ENCODE data around the gene EN2.
A peak's percentile ranks its signal among the peaks of the same experiment; 100 is the strongest.

Gene EN2

GRCh38 chr7:155489862-155490696, 32.1 kb downstream of the EN2 start:
- Histone ChIP-seq H3K4me1 (ENCODE audit: control insufficient read depth, insufficient read depth, low read length, poor library complexity, severe bottlenecking) (peaks cover 10% of the 10 kb centered on the region), H3K4me3 (ENCODE audit: extremely low read depth, insufficient read depth, low read length, poor library complexity, severe bottlenecking) (no peak overlapping the region), H3K27ac (ENCODE audit: low read depth, low read length, severe bottlenecking) (peak overlapping the region; percentile 85), H3K36me3 (ENCODE audit: control insufficient read depth, insufficient read depth, low read length) (no peaks in the 10 kb centered on the region), H3K9me3 (ENCODE audit: control insufficient read depth, low read length) (no peaks in the 10 kb centered on the region)
- 52 to 54% methylated on average over 23 to 27 of the region's 32 CpGs for WGBS, 2 experiments (ENCODE audit: insufficient coverage in 2 of 2)

GRCh38 chr7:155490697-155491628, 33.0 kb downstream of the EN2 start:
- Histone ChIP-seq H3K4me3 (ENCODE audit: extremely low read depth, insufficient read depth, low read length, poor library complexity, severe bottlenecking) (peak overlapping the region; percentile 5), H3K4me1 (ENCODE audit: control insufficient read depth, insufficient read depth, low read length, poor library complexity, severe bottlenecking) (peaks cover 10% of the 10 kb centered on the region), H3K36me3 (ENCODE audit: control insufficient read depth, insufficient read depth, low read length) (no peaks in the 10 kb centered on the region), H3K9me3 (ENCODE audit: control insufficient read depth, low read length) (no peaks in the 10 kb centered on the region), H3K27ac (ENCODE audit: low read depth, low read length, severe bottlenecking) (peak overlapping the region; percentile 85)
- 47 to 49% methylated on average over 27 to 40 of the region's 47 CpGs for WGBS, 2 experiments (ENCODE audit: insufficient coverage in 2 of 2)

DNA sequence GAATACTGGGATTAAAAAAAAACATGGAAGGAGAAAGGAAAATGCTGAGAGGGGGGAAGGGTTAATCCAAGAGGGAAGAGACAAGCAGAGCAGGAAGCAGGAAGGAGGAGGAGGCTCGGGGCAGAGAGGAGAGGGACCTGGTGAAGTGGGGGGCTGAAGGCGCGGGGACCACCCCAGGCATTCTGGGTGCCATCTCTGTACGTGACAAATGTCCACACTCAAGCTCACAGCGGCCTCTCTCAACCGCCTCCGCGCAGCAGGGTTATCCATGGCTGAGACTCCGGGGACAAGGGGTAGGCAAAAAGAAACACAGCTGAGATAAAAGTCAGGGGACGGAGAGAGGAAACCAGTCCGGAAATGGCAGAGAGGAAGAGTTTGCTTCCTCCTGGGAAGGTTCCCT, 33.9 kb downstream of the EN2 start:
- no peaks in the 10 kb centered on the region for H3K36me3 ChIP-seq (ENCODE audit: control insufficient read depth, insufficient read depth, low read length)
- no peak overlapping the region for H3K27ac ChIP-seq (ENCODE audit: low read depth, low read length, severe bottlenecking)
- peaks cover 10% of the 10 kb centered on the region for H3K4me1 ChIP-seq (ENCODE audit: control insufficient read depth, insufficient read depth, low read length, poor library complexity, severe bottlenecking)
- H3K4me3 ChIP-seq (ENCODE audit: extremely low read depth, insufficient read depth, low read length, poor library complexity, severe bottlenecking) = no peak overlapping the region
- 63 to 74% methylated on average over 10 of the region's 11 CpGs for WGBS, 2 experiments (ENCODE audit: insufficient coverage in 2 of 2)
- no peaks in the 10 kb centered on the region for H3K9me3 ChIP-seq (ENCODE audit: control insufficient read depth, low read length)

- peaks cover 10% of the 10 kb centered on the region for H3K4me1 ChIP-seq (ENCODE audit: control insufficient read depth, insufficient read depth, low read length, poor library complexity, severe bottlenecking)
- H3K4me3 ChIP-seq (ENCODE audit: extremely low read depth, insufficient read depth, low read length, poor library complexity, severe bottlenecking) = no peak overlapping the region
- H3K9me3 ChIP-seq (ENCODE audit: control insufficient read depth, low read length) = no peaks in the 10 kb centered on the region
- H3K36me3 ChIP-seq (ENCODE audit: control insufficient read depth, insufficient read depth, low read length) = no peaks in the 10 kb centered on the region
- WGBS, 2 experiments (ENCODE audit: insufficient coverage in 2 of 2) = 92 to 94% methylated on average over 27 to 33 of the region's 33 CpGs
- H3K27ac ChIP-seq (ENCODE audit: low read depth, low read length, severe bottlenecking) = no peak overlapping the region
These were observed 36.0 kb downstream of the EN2 start for GRCh38 chr7:155493744-155494538.

- Histone ChIP-seq H3K4me3 (ENCODE audit: extremely low read depth, insufficient read depth, low read length, poor library complexity, severe bottlenecking) (no peak overlapping the region), H3K27ac (ENCODE audit: low read depth, low read length, severe bottlenecking) (no peak overlapping the region), H3K36me3 (ENCODE audit: control insufficient read depth, insufficient read depth, low read length) (no peaks in the 10 kb centered on the region), H3K4me1 (ENCODE audit: control insufficient read depth, insufficient read depth, low read length, poor library complexity, severe bottlenecking) (peaks cover 10% of the 10 kb centered on the region), H3K9me3 (ENCODE audit: control insufficient read depth, low read length) (no peaks in the 10 kb centered on the region)
- 96% methylated on average over 14 to 15 of the region's 16 CpGs for WGBS, 2 experiments (ENCODE audit: insufficient coverage in 2 of 2)
These were observed 36.6 kb downstream of the EN2 start for GRCh38 chr7:155494551-155494950.

- WGBS, 2 experiments (ENCODE audit: insufficient coverage in 2 of 2) = 88 to 94% methylated on average over 10 of the region's 13 CpGs
- no peak overlapping the region for H3K4me3 ChIP-seq (ENCODE audit: extremely low read depth, insufficient read depth, low read length, poor library complexity, severe bottlenecking)
- H3K4me1 ChIP-seq (ENCODE audit: control insufficient read depth, insufficient read depth, low read length, poor library complexity, severe bottlenecking) = peaks cover 6% of the 10 kb centered on the region
- no peaks in the 10 kb centered on the region for H3K9me3 ChIP-seq (ENCODE audit: control insufficient read depth, low read length)
- H3K27ac ChIP-seq (ENCODE audit: low read depth, low read length, severe bottlenecking) = no peak overlapping the region
- no peaks in the 10 kb centered on the region for H3K36me3 ChIP-seq (ENCODE audit: control insufficient read depth, insufficient read depth, low read length)
These were observed 37.7 kb downstream of the EN2 start for GRCh38 chr7:155495440-155496248.

DNA sequence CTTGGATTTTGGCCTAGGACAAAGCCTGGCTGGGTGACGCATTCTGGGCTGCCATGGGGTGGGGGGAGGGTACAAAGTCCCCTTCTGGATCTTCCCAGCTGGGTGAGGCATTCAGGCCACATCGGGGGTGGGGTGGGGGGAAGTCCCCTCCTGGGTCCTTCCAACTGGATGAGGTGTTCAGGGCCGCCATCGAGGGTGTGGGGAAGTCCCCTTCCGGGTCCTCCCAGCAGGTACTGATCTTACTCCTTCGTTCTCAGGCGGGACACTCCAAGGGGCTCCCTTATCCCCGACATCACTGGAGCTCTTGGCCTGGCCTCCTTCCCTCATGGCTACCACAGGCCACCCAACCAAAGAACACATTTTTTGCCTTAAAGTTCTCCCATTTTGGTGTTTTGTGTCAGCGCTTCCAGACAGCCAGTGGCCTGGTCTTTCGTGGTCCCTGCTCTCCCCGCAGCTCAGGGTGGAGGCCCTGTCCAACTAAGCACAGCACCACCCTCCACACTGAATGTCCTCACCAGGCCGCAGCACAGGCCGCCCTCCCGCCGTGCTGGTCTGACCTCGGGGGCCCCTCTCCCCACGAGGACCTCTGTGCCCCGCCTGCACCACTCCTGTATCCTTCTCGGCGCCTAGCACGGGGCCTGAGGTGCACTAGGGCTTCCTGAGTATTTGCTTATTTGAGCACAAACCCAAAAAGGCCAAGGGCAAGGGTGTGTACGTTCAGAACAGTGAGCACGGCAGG, 38.5 kb downstream of the EN2 start:
- 90 to 91% methylated on average over 17 to 21 of the region's 23 CpGs for WGBS, 2 experiments (ENCODE audit: insufficient coverage in 2 of 2)

DNA sequence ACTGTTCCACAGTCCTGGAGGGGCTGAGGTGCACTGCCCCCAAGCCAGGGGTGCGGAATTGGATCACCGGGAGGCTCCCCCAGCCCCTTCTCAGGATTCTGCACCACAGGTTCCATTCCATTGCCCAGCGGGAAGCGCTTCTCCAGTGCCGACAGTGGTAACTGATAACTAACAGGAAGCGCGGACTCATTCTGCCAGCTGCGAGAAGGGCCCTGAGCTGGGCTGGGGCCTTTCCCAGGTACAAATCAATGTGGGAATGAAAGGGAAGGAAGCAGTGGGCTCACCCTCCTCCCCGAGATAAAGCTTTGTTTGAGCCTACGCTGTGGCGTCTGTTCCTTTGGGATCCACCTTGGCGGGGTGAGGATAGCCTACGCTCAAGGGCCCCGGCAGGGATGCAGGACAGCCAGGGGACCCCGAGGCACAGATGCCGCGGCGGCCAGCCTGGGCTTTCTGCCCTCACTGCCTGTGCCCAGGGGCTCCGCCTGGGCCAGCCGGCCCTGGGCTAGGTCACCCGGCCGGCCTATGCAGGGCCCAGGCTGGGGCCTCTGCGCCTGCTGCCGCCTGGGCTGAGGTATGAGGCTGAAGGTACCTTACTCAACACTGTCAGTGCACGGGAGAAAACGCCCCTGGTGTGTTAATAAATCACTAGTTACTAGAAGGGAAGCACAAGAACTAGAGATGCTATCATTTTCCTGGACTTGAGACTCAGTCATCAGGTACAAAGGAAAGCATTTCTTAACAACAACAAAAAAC, 39.4 kb downstream of the EN2 start:
- Histone ChIP-seq H3K9me3 (ENCODE audit: control insufficient read depth, low read length) (no peaks in the 10 kb centered on the region), H3K4me3 (ENCODE audit: extremely low read depth, insufficient read depth, low read length, poor library complexity, severe bottlenecking) (no peak overlapping the region), H3K27ac (ENCODE audit: low read depth, low read length, severe bottlenecking) (no peak overlapping the region), H3K4me1 (ENCODE audit: control insufficient read depth, insufficient read depth, low read length, poor library complexity, severe bottlenecking) (no peaks in the 10 kb centered on the region), H3K36me3 (ENCODE audit: control insufficient read depth, insufficient read depth, low read length) (no peaks in the 10 kb centered on the region)
- 84 to 85% methylated on average over 9 to 19 of the region's 26 CpGs for WGBS, 2 experiments (ENCODE audit: insufficient coverage in 2 of 2)

More for the DNA sequence above, 38.5 kb downstream of the EN2 start:
- Histone ChIP-seq H3K4me3 (ENCODE audit: extremely low read depth, insufficient read depth, low read length, poor library complexity, severe bottlenecking) (no peak overlapping the region), H3K27ac (ENCODE audit: low read depth, low read length, severe bottlenecking) (no peak overlapping the region), H3K9me3 (ENCODE audit: control insufficient read depth, low read length) (no peaks in the 10 kb centered on the region), H3K36me3 (ENCODE audit: control insufficient read depth, insufficient read depth, low read length) (no peaks in the 10 kb centered on the region), H3K4me1 (ENCODE audit: control insufficient read depth, insufficient read depth, low read length, poor library complexity, severe bottlenecking) (no peaks in the 10 kb centered on the region)

- Histone ChIP-seq H3K4me3 (ENCODE audit: extremely low read depth, insufficient read depth, low read length, poor library complexity, severe bottlenecking) (no peak overlapping the region), H3K27ac (ENCODE audit: low read depth, low read length, severe bottlenecking) (no peak overlapping the region), H3K4me1 (ENCODE audit: control insufficient read depth, insufficient read depth, low read length, poor library complexity, severe bottlenecking) (no peaks in the 10 kb centered on the region), H3K9me3 (ENCODE audit: control insufficient read depth, low read length) (no peaks in the 10 kb centered on the region), H3K36me3 (ENCODE audit: control insufficient read depth, insufficient read depth, low read length) (no peaks in the 10 kb centered on the region)
- 14 to 29% methylated on average over 1 of the region's 3 CpGs for WGBS, 2 experiments (ENCODE audit: insufficient coverage in 2 of 2)
These were observed 47.5 kb downstream of the EN2 start for GRCh38 chr7:155505422-155505793.
